GM18505 (cell line): Measurements from ENCODE around the gene CERCAM.

ENCODE experiments used
- ATAC-seq: cut with Tn5 transposase; IDR thresholded peaks from one replicate; pipeline ENCODE4 v1.9.1; 2021; ENCODE audit not compliant: unreplicated experiment
- POLR2A ChIP-seq: IDR thresholded peaks from 4 replicates; pipeline ENCODE4 v1.6.1; 2011; ENCODE audit warnings: borderline replicate concordance; ENCODE audit not compliant: insufficient read depth, insufficient read length; ENCODE audit errors: extremely low read depth

CERCAM gene

DNA sequence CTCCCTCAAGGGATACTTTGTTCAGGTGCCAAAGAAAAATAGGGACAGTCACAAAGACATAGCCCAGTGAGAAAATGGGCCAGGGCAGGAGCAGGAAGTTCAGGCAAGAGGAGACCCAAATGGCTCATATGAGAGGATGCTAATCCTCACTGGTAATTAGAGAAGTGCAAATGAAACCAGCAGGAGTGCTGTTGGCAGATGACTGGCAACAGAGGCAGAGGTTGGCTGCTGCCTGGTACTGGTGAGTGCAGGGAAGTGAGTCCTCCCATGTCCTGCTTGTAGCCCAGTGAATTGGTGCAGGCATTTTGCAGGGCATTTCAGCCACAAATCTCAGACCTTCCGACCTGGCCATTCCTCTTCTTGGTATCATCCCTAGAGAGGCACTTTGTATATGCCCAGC, 58.6 kb downstream of the CERCAM start:
- no peak for ATAC-seq
- no peak for TF ChIP-seq POLR2A

DNA sequence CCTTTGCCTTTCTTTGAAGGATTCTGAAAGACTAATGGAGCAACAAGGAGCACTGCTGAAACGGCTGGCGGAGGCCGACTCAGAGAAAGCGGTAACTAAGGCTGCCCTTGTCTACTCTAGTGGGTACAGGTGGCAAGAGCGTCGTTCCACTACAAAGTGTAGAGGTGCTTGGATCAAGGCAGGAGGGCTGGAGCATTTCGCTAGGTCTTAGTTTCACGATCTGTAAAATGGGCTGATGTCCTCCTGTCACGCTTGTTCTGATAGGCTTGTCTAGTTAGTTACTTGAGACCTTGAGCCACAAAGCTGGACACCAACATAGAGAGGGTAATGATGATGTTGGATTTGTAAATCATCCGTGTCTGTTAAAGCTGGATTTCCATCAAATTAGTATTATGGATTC, 60.9 kb downstream of the CERCAM start:
- TF ChIP-seq POLR2A, result no peak
- no peak for ATAC-seq

DNA sequence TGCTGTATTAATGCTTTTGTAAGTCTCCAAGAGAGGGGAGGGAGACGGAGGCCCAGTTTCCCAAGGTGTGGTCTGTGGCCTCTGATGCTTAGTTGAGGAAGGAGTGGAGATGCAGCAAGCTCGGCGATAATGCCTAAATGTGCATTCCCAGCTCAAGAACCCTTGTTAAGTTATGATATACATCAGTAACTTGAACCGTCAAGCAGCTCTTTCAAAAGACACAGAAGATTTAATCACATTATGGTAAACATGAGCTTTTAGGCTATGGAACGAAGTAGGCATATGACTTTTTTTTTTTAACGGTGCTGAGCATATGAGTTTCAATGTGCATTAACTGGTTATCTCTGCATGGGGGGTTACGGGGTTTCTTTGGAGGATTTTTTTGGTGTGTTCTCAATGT, 61.5 kb downstream of the CERCAM start:
- no peak for TF ChIP-seq POLR2A
- ATAC-seq, result no peak

DNA sequence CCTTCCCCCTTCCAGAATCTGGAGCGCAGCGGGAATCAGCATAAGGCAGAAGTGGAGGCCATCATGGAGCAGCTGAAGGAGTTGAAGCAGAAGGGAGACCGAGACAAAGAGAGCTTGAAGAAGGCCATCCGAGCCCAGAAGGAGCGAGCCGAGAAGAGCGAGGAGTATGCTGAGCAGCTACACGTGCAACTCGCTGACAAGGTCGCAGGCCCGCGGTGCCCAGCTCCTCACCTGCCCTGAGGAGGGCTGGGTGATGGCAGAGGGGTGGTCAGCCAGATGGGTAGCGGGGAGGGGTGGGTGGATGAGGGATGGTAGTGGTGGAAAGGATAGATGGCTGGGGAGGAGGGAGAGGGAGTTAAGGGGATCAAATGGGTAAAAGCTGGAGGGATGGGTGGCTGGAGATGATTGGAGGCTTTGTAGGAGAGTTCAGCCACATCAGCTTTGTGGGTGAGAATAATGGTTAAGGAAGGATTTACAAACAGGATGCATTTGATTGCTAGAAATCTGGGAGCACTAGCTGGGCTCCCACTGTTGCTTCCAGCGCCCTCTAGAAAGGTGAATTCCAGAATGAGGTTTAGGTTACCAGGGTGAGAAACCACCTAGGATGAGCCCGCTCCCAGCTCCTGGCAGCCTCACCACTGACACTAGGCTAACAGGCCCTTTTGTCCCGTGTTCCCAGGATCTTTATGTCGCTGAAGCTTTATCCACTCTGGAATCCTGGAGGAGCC, 64.2 kb downstream of the CERCAM start:
- TF ChIP-seq POLR2A, result no peak
- ATAC-seq, result no peak

DNA sequence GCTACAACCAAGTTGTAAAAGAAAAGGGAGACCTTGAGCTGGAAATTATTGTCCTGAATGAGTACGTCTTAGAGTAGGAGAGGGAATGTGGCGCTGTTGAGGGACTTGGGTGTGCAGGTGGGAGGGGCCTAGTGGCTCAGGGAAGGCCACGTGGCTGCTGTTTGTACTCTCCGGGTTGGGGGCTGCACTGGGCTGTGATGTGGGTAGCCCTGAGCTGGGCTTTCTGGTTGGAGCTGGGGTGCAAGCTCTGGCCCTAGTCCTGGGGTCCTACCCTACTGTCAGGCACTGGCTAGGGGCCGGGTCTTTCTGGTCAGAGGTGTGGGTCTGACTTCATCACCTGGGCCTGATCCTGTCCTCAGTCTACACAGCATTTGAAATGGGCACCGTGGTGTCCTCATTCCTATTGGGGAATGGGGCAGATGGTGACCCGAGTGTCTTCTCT, 64.8 kb downstream of the CERCAM start:
- no peak for TF ChIP-seq POLR2A
- no peak for ATAC-seq

DNA sequence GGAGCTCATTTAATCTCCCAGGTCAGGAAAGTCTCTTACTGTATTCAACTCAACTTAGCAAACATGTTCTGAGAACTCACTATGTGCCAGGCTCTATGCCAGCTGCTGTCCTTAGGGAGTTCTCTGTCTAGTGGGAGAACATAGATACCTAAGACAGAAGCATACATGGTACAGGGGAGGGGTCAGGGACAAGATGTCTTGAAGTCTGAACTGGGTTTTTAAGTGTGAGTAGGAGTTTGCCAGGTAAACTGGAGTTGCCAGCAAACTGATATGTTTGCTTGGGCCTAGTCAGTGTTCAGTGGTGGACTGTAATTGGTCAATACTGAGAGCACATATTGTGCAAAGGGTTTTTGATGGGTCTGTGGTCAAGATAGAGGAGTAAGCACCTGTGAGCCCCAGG, 65.5 kb downstream of the CERCAM start:
- no peak for ATAC-seq
- TF ChIP-seq POLR2A, result no peak
